ENCODE measurements around the gene UBR1. TPM values are rescaled to one million over a fixed set of nuclear protein-coding genes. Genes with fewer than 3 reads are reported as not detected.
"Not testable (repeated sequence)": the region's sequence is repeated elsewhere in the genome, so short reads cannot be mapped to it uniquely, and the experiment has no call there.

The UBR1 gene
- total and polyA plus RNA-seq, 2 experiments from 2014 or later, result 17.2 to 19.6 TPM

DNA sequence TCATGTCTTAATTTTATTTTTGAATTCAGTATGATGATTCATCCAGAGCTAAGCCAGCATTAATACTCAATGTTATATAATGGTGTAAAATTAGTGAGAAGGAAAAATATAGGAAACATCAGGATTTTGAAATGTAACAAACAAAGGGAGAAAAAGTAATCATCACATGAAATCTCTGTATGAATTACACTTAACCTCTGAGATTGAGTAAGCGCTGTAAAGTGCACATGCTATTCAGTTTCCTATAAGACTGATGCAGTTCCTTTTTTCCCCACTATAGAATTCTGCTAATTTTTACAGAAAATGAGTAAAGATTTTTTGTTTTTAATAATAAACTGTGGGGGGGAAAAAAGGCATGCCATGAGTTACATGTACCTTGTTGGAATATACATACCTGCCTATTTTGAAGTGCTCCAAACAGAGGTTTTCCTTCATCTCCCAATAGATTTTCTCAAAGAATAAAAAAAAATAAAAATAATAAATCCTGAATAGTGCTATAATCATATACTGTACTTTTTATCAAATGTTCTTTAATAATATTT is 121.3 kb downstream of the UBR1 start (continued):
- no peak for TF ChIP-seq NANOG (IDR thresholded peaks at IDR 0.05; ENCODE audit: borderline replicate concordance)
- TF ChIP-seq, protein P1, sequence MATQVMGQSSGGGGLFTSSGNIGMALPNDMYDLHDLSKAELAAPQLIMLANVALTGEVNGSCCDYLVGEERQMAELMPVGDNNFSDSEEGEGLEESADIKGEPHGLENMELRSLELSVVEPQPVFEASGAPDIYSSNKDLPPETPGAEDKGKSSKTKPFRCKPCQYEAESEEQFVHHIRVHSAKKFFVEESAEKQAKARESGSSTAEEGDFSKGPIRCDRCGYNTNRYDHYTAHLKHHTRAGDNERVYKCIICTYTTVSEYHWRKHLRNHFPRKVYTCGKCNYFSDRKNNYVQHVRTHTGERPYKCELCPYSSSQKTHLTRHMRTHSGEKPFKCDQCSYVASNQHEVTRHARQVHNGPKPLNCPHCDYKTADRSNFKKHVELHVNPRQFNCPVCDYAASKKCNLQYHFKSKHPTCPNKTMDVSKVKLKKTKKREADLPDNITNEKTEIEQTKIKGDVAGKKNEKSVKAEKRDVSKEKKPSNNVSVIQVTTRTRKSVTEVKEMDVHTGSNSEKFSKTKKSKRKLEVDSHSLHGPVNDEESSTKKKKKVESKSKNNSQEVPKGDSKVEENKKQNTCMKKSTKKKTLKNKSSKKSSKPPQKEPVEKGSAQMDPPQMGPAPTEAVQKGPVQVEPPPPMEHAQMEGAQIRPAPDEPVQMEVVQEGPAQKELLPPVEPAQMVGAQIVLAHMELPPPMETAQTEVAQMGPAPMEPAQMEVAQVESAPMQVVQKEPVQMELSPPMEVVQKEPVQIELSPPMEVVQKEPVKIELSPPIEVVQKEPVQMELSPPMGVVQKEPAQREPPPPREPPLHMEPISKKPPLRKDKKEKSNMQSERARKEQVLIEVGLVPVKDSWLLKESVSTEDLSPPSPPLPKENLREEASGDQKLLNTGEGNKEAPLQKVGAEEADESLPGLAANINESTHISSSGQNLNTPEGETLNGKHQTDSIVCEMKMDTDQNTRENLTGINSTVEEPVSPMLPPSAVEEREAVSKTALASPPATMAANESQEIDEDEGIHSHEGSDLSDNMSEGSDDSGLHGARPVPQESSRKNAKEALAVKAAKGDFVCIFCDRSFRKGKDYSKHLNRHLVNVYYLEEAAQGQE (IDR thresholded peaks at IDR 0.05; ENCODE audit: unreplicated experiment), result no peak

GRCh38 chr15:42979113-42979512 is 126.7 kb downstream of the UBR1 start:
- peaks cover 22% of the 10 kb centered on the region for H3K36me3 Mint-ChIP-seq (ENCODE audit: low read depth)
- ATAC-seq; H3K9me3 Mint-ChIP-seq; H3K4me1 Mint-ChIP-seq; H3K4me3 ChIP-seq; H3K4me1 ChIP-seq (ENCODE audit: insufficient read depth); H3K4me3 Mint-ChIP-seq; H3K79me2 ChIP-seq (replicated peaks; ENCODE audit: insufficient read depth); H3K9me2 ChIP-seq (ENCODE audit: insufficient read depth); H3K27ac ChIP-seq (ENCODE audit: low read depth); H4K20me1 ChIP-seq (replicated peaks; ENCODE audit: insufficient read depth); H3K4me2 ChIP-seq; H3K27me3 Mint-ChIP-seq (ENCODE audit: insufficient read depth, low read depth, poor library complexity); H3K27ac Mint-ChIP-seq; H3K27me3 ChIP-seq (ENCODE audit: insufficient read depth); H3F3A ChIP-seq (replicated peaks; ENCODE audit: low read depth); H2AFZ ChIP-seq; DNase-seq (ENCODE audit: low spot score): not testable (repeated sequence)
- peaks cover 31% of the 10 kb centered on the region for H3K36me3 ChIP-seq (ENCODE audit: insufficient read depth)

DNA sequence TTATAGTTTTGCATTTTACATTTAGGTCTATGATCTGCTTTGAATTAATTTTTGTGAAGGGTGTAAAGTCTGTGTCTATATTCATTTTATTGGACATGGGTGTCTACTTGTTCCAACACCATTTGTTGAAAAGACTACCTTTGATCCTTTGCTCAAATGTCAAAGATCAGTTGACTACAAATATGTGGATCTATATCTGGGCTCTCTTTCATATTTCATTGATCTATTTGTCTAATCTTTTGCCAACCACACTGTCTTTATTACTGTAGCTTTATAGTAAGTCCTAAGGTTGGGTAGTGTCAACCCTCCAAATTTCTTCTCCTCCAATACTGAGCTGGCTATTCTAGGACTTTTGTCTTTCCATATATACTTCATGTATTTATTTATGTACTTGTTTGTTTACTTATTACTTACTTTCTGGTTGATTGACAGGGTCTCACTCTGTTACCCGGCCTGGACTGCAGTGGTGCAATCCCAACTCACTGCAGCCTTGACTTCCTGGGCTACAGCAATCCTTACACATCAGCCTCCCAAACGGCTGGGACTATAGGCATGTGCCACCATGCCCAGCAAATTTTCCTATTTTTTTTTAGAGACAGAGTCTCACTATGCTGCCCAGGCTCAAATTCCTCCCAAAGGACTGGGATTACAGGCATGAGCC is 131.5 kb downstream of the UBR1 start:
- H3K4me2 ChIP-seq, result no peak overlapping the region
- no peaks in the 10 kb centered on the region for H3K27me3 ChIP-seq (ENCODE audit: insufficient read depth)
- no peak overlapping the region for H3K4me3 ChIP-seq
- Mint-ChIP-seq H3K4me3 (no peak overlapping the region), H3K36me3 (ENCODE audit: low read depth) (peaks cover 56% of the 10 kb centered on the region), H3K27me3 (ENCODE audit: insufficient read depth, low read depth, poor library complexity) (no peaks in the 10 kb centered on the region), H3K27ac (no peak overlapping the region), H3K4me1 (no peaks in the 10 kb centered on the region), H3K9me3 (no peaks in the 10 kb centered on the region)
- H3K4me1 ChIP-seq (ENCODE audit: insufficient read depth), result no peaks in the 10 kb centered on the region
- H3K36me3 ChIP-seq (ENCODE audit: insufficient read depth), result peaks cover 32% of the 10 kb centered on the region
- H3F3A ChIP-seq (replicated peaks; ENCODE audit: low read depth), result no peaks in the 10 kb centered on the region
- ATAC-seq (no peak), DNase-seq (ENCODE audit: low spot score) (no peak)
- H3K79me2 ChIP-seq (replicated peaks; ENCODE audit: insufficient read depth), result no peaks in the 10 kb centered on the region
- no peaks in the 10 kb centered on the region for H4K20me1 ChIP-seq (replicated peaks; ENCODE audit: insufficient read depth)
- no peak overlapping the region for H3K27ac ChIP-seq (ENCODE audit: low read depth)
- no peak overlapping the region for H2AFZ ChIP-seq
- H3K9me2 ChIP-seq (ENCODE audit: insufficient read depth), result no peaks in the 10 kb centered on the region
- TF ChIP-seq, protein P1 (IDR thresholded peaks at IDR 0.05; ENCODE audit: unreplicated experiment), result no peak
- no peak for TF ChIP-seq CREB1 (CRISPR knock-in tag; IDR thresholded peaks at IDR 0.05; ENCODE audit: low read depth)
- TF ChIP-seq NANOG (IDR thresholded peaks at IDR 0.05; ENCODE audit: borderline replicate concordance), result no peak
- no peak for TF ChIP-seq ZNF462 (CRISPR knock-in tag; IDR thresholded peaks at IDR 0.05)
